Lower lobe of right lung (tissue), 2 donors: ENCODE data around the gene PTPRK. TPM values are rescaled to one million over a fixed set of nuclear protein-coding genes. Genes with fewer than 3 reads are reported as not detected.

ENCODE experiments used
- ATAC-seq, 2 donors: fragments of 200-7000 bp; cut with Tn5 transposase; one replicate each; pipeline ENCODE4 v1.9.1; 2020 to 2022; ENCODE audit warnings: mild to moderate bottlenecking in 2 of 2, moderate library complexity in 2 of 2
- DNase-seq: peaks from one replicate; pipeline ENCODE4 v3.0.0-alpha.2; 2020
- H3K27ac ChIP-seq: fragments of 200-600 bp; one replicate; pipeline ENCODE4 v1.8.0; 2022
- H3K27me3 ChIP-seq: fragments of 200-600 bp; one replicate; pipeline ENCODE4 v1.8.0; 2022; ENCODE audit warnings: low read depth
- H3K36me3 ChIP-seq: fragments of 200-600 bp; one replicate; pipeline ENCODE4 v1.8.0; 2022; ENCODE audit warnings: mild to moderate bottlenecking
- H3K4me1 ChIP-seq: fragments of 200-600 bp; one replicate; pipeline ENCODE4 v1.8.0; 2022
- H3K4me3 ChIP-seq: fragments of 200-600 bp; one replicate; pipeline ENCODE4 v1.8.0; 2022; ENCODE audit warnings: mild to moderate bottlenecking
- H3K9me3 ChIP-seq: fragments of 200-600 bp; one replicate; pipeline ENCODE4 v1.8.0; 2022
- intact Hi-C: fragments of 100-400 bp; cut with DNase I; formaldehyde crosslinking; loops from one replicate; pipeline ENCODE4 v1.11.0; 2022
- total RNA-seq: library from RNA; stranded (reverse); fragmentation: NEBNext Ultra II Directional; extraction: Animal tissue kit (Norgen Biotek cat#: 25700); gene quantifications from one replicate; pipeline ENCODE4 v1.2.1, GENCODE V29; 2021
- TF ChIP-seq, protein P1 (sequence below): fragments of 200-600 bp; IDR thresholded peaks from one replicate; pipeline ENCODE4 v1.8.0; 2022; ENCODE audit warnings: antibody characterized with exemption, mild to moderate bottlenecking
- donor health status: DM: no; HTN: yes; CAD: no; lungs with severe emphysema.

Gene PTPRK
- total RNA-seq, 1 donor from 2014 or later, result 62.7 TPM

DNA sequence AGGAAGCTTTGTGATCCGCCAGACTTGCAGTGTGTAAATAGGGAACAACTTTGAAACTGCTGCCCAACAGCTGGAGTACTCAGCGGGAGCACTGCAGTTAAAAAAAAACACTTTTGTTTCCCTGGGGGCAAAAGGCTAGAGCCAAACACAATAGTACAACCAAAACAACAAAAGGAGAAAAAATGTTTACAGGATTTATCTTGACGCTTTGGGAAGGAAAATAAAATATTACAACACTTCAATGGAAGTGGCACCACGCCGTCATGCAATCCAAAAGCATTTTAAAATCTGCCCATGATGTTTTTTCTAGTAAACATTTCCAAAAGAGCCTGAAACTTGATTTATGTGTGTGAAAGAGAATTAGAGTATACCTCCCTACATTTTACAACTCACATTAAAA, 26.0 kb downstream of the PTPRK start:
- Histone ChIP-seq H3K4me1 (peaks cover 16% of the 10 kb centered on the region), H3K27ac (no peak overlapping the region), H3K4me3 (no peak overlapping the region), H3K27me3 (no peaks in the 10 kb centered on the region), H3K36me3 (no peaks in the 10 kb centered on the region), H3K9me3 (no peaks in the 10 kb centered on the region)
- intact Hi-C loops, result no loop called here
- TF ChIP-seq, protein P1, sequence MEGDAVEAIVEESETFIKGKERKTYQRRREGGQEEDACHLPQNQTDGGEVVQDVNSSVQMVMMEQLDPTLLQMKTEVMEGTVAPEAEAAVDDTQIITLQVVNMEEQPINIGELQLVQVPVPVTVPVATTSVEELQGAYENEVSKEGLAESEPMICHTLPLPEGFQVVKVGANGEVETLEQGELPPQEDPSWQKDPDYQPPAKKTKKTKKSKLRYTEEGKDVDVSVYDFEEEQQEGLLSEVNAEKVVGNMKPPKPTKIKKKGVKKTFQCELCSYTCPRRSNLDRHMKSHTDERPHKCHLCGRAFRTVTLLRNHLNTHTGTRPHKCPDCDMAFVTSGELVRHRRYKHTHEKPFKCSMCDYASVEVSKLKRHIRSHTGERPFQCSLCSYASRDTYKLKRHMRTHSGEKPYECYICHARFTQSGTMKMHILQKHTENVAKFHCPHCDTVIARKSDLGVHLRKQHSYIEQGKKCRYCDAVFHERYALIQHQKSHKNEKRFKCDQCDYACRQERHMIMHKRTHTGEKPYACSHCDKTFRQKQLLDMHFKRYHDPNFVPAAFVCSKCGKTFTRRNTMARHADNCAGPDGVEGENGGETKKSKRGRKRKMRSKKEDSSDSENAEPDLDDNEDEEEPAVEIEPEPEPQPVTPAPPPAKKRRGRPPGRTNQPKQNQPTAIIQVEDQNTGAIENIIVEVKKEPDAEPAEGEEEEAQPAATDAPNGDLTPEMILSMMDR, result no peak
- ATAC-seq, result no peak
- no peak for DNase-seq

DNA sequence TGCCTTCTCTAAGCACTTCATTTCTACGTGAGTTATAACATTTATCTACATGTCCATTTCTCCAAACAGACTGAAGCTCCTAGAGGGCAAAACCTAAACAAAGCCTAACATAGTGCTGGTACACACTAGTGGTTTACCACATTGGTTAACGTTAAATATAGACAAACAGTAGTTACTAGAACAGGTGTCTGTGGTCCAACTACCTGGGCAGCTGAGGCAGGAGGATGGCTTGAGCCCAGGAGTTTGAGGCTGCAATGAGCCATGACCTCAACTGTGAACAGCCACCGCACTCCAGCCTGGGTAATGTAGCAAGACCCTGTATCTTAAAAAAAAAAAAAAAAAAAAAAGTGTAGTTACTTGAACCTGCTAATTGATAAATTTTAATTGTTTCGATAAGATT, 26.5 kb downstream of the PTPRK start:
- no peaks in the 10 kb centered on the region for H3K9me3 ChIP-seq
- intact Hi-C loops, result no loop called here
- no peak for DNase-seq
- no peaks in the 10 kb centered on the region for H3K27me3 ChIP-seq
- H3K4me1 ChIP-seq, result peaks cover 16% of the 10 kb centered on the region
- TF ChIP-seq, protein P1, result no peak
- no peak overlapping the region for H3K27ac ChIP-seq
- ATAC-seq, result no peak
- no peaks in the 10 kb centered on the region for H3K36me3 ChIP-seq
- H3K4me3 ChIP-seq, result no peak overlapping the region

DNA sequence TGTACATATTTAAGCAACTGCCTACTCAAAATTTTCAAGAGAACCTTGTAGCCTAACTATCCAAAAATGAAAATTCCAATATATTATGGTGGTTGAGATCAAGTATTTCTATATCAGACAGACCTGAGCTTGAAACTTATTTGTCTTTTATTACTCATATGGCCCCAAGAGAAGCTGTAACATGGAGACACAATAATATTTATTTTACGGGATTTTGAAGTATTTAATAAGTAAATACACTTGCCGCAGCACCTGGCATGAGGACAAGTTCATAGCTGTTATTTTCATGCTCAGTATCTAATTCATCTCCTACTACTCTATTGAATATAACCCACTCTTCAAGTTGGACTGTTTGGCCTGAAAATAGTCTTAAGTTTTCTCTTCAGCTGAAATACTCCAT, 28.0 kb downstream of the PTPRK start:
- Histone ChIP-seq H3K27ac (peak overlapping the region; percentile 71), H3K27me3 (no peaks in the 10 kb centered on the region), H3K36me3 (no peaks in the 10 kb centered on the region), H3K4me3 (no peak overlapping the region), H3K4me1 (peaks cover 5% of the 10 kb centered on the region), H3K9me3 (no peaks in the 10 kb centered on the region)
- ATAC-seq (peak; percentile 72 to 90), DNase-seq (peak; percentile 48)
- TF ChIP-seq, protein P1, result no peak
- intact Hi-C loops, result no loop called here

GRCh38 chr6:128491610-128492206, 28.7 kb downstream of the PTPRK start:
- intact Hi-C loops, result no loop called here
- peak overlapping the region; percentile 37 for H3K4me3 ChIP-seq

DNA sequence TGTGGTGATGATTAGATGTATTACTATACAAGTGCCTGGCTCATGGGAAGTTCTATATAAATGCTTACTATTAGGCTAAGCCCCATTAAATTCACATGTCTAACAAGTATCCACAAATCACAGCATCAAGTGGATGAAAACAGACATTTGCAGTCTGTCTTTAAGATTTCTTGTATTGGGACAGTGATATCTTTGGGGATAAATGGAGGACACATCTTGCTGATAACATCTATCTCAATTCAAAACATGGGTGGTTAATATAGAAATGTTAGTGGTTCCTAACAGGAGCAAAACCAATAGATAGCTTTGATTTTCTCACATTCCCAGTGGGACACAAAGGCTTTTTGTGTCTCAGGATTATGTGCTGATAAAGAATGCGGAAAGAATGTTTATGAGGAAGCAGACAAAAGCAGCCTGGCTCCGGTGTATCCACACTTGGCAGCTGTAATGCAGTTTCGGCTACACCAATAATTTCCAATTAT, 29.3 kb downstream of the PTPRK start:
- Histone ChIP-seq H3K27ac (peak overlapping the region; percentile 71), H3K36me3 (no peaks in the 10 kb centered on the region), H3K9me3 (no peaks in the 10 kb centered on the region), H3K4me1 (peaks cover 5% of the 10 kb centered on the region), H3K27me3 (no peaks in the 10 kb centered on the region), H3K4me3 (peak overlapping the region; percentile 37)
- intact Hi-C loops, result no loop called here
- DNase-seq (no peak), ATAC-seq (peak in 1 of 2 donors; percentile 15)
- TF ChIP-seq, protein P1, result no peak

More at GRCh38 chr6:128491610-128492206, 28.7 kb downstream of the PTPRK start:
- H3K4me1 ChIP-seq, result peaks cover 5% of the 10 kb centered on the region
- no peaks in the 10 kb centered on the region for H3K9me3 ChIP-seq
- peak overlapping the region; percentile 71 for H3K27ac ChIP-seq
- no peaks in the 10 kb centered on the region for H3K36me3 ChIP-seq
- no peaks in the 10 kb centered on the region for H3K27me3 ChIP-seq
- ATAC-seq (peak in 1 of 2 donors; percentile 27), DNase-seq (no peak)
- TF ChIP-seq, protein P1, result no peak
